Gastroesophageal sphincter (tissue), 4 donors: ENCODE data around the gene CHST10. TPM values are rescaled to one million over a fixed set of nuclear protein-coding genes. Genes with fewer than 3 reads are reported as not detected.

ENCODE experiments used
- ATAC-seq: fragments of 150-250 bp; one replicate; pipeline ENCODE4 v1.9.1; 2016; ENCODE audit warnings: mild to moderate bottlenecking, moderate library complexity
- H3K27ac ChIP-seq, 4 donors: fragments of 200-600 bp; sonication (generic) in 3 of 4; 1 replicate in 3 of 4; 2 replicates in 1 of 4; pipeline ENCODE4 v1.5.1; 2016 to 2019
- H3K27me3 ChIP-seq: fragments of 200-600 bp; sonication (generic); one replicate; pipeline ENCODE4 v1.5.1; 2019
- H3K36me3 ChIP-seq, 2 donors: fragments of 200-600 bp; sonication (generic); one replicate each; pipeline ENCODE4 v1.5.1; 2019; ENCODE audit warnings: control low read depth in 1 of 2
- H3K4me1 ChIP-seq, 3 donors: fragments of 200-600 bp; sonication (generic); 1 replicate in 2 of 3; 2 replicates in 1 of 3; pipeline ENCODE4 v1.5.1; 2016 to 2019; ENCODE audit warnings: control low read depth in 2 of 3
- H3K4me3 ChIP-seq, 2 donors: fragments of 200-600 bp; sonication (generic); one replicate each; pipeline ENCODE4 v1.5.1; 2019; ENCODE audit warnings: mild to moderate bottlenecking in 1 of 2, moderate library complexity in 1 of 2
- H3K9me3 ChIP-seq, 3 donors: fragments of 200-600 bp; sonication (generic); one replicate each; pipeline ENCODE4 v1.5.1; 2017 to 2019; ENCODE audit warnings: control low read depth in 2 of 3
- CTCF ChIP-seq, 4 experiments: fragments of 200-600 bp in 2 of 4; fragments of 450-650 bp in 2 of 4; sonication (generic) in 1 of 4; IDR thresholded peaks; one replicate each; pipeline ENCODE4 v1.5.1; 2017 to 2019; ENCODE audit warnings: antibody characterized with exemption in 4 of 4, mild to moderate bottlenecking in 2 of 4, moderate library complexity in 2 of 4
- EP300 ChIP-seq: sonication (generic); formaldehyde crosslinking; IDR thresholded peaks from one replicate; pipeline ENCODE4 v1.6.1; 2017; ENCODE audit warnings: antibody characterized with exemption, mild to moderate bottlenecking
- POLR2A ChIP-seq, 2 donors: fragments of 450-650 bp; IDR thresholded peaks; one replicate each; pipeline ENCODE4 v1.6.1; 2017; ENCODE audit warnings: antibody characterized with exemption in 2 of 2, mild to moderate bottlenecking in 2 of 2, moderate library complexity in 1 of 2
- POLR2AphosphoS5 ChIP-seq: sonication (generic); formaldehyde crosslinking; IDR thresholded peaks from one replicate; pipeline ENCODE4 v1.6.1; 2017; ENCODE audit warnings: antibody characterized with exemption
- WGBS, 2 donors: methylation state at CpG; one replicate each; pipeline ENCODE4 v1.1.5; 2018; ENCODE audit warnings: low coverage in 1 of 2; 5-methylcytosine and 5-hydroxymethylcytosine counted together
- total RNA-seq, 4 donors: library from RNA; depleted of rRNA; stranded (reverse); fragments of >200 nt; gene quantifications; one replicate each; pipeline ENCODE4 v1.1.0, GENCODE V29; 2016

Gene CHST10
- total RNA-seq, 4 donors from 2014 or later: 10.6 to 21.9 (median 13.3) TPM

GRCh38 chr2:100395532-100396350, 21.7 kb downstream of the CHST10 start:
- no peaks in the 10 kb centered on the region for H3K9me3 ChIP-seq
- no peak for ATAC-seq
- no peak overlapping the region for H3K4me3 ChIP-seq
- H3K36me3 ChIP-seq: peaks cover 0 to 79% of the 10 kb centered on the region in 2 donors
- TF ChIP-seq CTCF (IDR thresholded peaks at IDR 0.05): no peak
- 85 to 90% methylated on average over 7 to 14 of the region's 15 CpGs for WGBS, 2 donors
- no peaks in the 10 kb centered on the region for H3K27me3 ChIP-seq
- H3K4me1 ChIP-seq: peaks cover 0 to 15% (median 0%) of the 10 kb centered on the region in 3 donors
- no peak overlapping the region for H3K27ac ChIP-seq

GRCh38 chr2:100394111-100394641, 23.3 kb downstream of the CHST10 start:
- TF ChIP-seq POLR2AphosphoS5 (peak; percentile 60), EP300 (no peak)
- Histone ChIP-seq H3K27me3 (no peaks in the 10 kb centered on the region), H3K4me3 (no peak overlapping the region), H3K36me3 (peaks cover 0 to 64% of the 10 kb centered on the region in 2 donors), H3K9me3 (no peaks in the 10 kb centered on the region), H3K27ac (peak overlapping the region in 3 of 4 donors; percentile 43 to 57 (median 47)), H3K4me1 (peaks cover 0 to 15% (median 0%) of the 10 kb centered on the region in 3 donors)
- 59 to 62% methylated on average over 9 to 11 of the region's 12 CpGs for WGBS, 2 donors
- ATAC-seq: peak; percentile 55

DNA sequence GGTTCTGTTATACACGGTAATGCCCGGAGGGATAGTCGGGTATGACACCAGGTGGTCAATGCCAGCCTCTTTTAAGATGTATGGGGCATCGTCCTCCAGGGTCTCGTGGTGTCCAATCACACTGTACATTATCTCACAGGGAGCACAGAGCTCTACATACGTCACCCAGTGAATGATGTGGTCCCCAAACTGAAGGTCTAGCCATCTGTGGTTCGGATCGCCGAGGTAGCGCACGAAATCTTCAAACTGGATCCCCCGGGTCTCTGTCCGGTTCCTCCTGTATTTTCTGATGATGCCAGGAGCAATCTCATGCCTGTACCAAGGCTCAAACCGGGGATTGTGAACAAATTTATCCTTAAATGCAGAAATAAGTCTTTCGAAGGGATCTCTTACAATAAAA, 24.1 kb downstream of the CHST10 start:
- TF ChIP-seq EP300: no peak
- no peak for TF ChIP-seq POLR2A (IDR thresholded peaks at IDR 0.05)
- TF ChIP-seq CTCF (IDR thresholded peaks at IDR 0.05): no peak
- TF ChIP-seq POLR2AphosphoS5: no peak
- H3K4me1 ChIP-seq: peaks cover 0 to 15% (median 0%) of the 10 kb centered on the region in 3 donors
- WGBS, 2 donors: 90 to 94% methylated on average over 5 to 9 of the region's 15 CpGs
- no peaks in the 10 kb centered on the region for H3K27me3 ChIP-seq
- H3K9me3 ChIP-seq: no peaks in the 10 kb centered on the region
- H3K4me3 ChIP-seq: no peak overlapping the region
- peaks cover 0 to 63% of the 10 kb centered on the region in 2 donors for H3K36me3 ChIP-seq
- peak overlapping the region in 2 of 4 donors; percentile 47 to 57 for H3K27ac ChIP-seq
- ATAC-seq: no peak

DNA sequence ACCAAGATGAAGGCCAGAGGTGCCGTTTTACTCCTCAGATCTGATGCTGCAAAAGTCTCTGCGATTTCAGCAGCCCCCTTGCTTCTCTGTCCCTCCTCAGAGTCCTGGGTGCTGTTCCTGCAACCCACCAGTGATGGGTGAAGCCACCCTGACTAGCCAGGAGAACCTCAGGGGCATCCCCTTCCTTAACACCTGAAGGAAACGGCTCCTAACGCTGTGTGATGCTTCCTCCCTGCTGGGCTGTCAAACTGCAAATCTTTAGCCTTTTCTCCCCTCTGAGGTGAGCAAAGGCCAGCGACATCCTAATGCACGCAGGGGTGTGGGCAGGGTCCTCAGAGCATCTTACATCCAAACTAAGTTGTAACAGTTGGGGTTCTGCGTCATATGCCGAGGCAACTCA, 24.8 kb downstream of the CHST10 start:
- WGBS, 2 donors: 79 to 100% methylated on average over 1 to 6 of the region's 8 CpGs

More for the DNA sequence above, 24.8 kb downstream of the CHST10 start:
- Histone ChIP-seq H3K27ac (no peak overlapping the region), H3K4me1 (peaks cover 0 to 15% (median 0%) of the 10 kb centered on the region in 3 donors), H3K36me3 (peaks cover 0 to 59% of the 10 kb centered on the region in 2 donors), H3K27me3 (no peaks in the 10 kb centered on the region), H3K4me3 (no peak overlapping the region), H3K9me3 (no peaks in the 10 kb centered on the region)
- ATAC-seq: no peak
- TF ChIP-seq CTCF (IDR thresholded peaks at IDR 0.05) (no peak), POLR2AphosphoS5 (no peak), POLR2A (IDR thresholded peaks at IDR 0.05) (no peak)
